Head of caudate nucleus (tissue), 42 donors: ENCODE measurements around the gene PANK2.
"Not testable (repeated sequence)": the region's sequence is repeated elsewhere in the genome, so short reads cannot be mapped to it uniquely, and the experiment has no call there.

Experiments
- DNase-seq, 42 donors: peaks; one replicate each; pipeline versions ENCODE4 v3.0.0 to v3.0.0-alpha.2; 2020 to 2021; ENCODE audit warnings: mixed read lengths in 7 of 42
- intact Hi-C: fragments of 100-400 bp; cut with DNase I; formaldehyde crosslinking; loops from one replicate; pipeline ENCODE4 v1.15.0; 2022

PANK2 gene

GRCh38 chr20:3896302-3896701 is 7.1 kb downstream of the PANK2 start:
- DNase-seq = peak in 2 of 42 donors; percentile 11 to 12
- intact Hi-C loops = loop anchor here (10.0 kb wide), 1 partner anchor 178 kb away; no protein-coding TSS in a partner anchor

- peak in 1 of 42 donors; percentile 16 for DNase-seq
- intact Hi-C loops = loop anchor here (10.0 kb wide), 1 partner anchor 178 kb away; no protein-coding TSS in a partner anchor
Measured at GRCh38 chr20:3896853-3897583, 7.8 kb downstream of the PANK2 start.

DNA sequence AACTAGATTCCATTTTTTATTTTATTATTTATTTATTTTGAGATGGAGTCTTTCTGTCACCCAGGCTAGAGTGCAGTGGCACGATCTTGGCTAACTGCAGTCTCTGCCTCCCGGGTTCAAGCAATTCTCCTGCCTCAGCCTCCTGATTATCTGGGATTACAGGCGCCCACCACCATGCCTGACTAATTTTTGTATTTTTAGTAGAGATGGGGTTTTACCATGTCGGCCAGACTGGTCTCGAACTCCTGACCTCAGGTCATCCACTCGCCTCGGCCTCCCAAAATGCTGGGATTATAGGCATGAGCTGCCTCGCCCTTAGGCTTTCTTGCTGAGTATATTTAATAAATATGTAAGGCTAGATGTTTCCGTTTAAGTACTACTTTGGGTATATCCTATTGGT is 9.0 kb downstream of the PANK2 start:
- intact Hi-C loops = loop anchor here (10.0 kb wide), 1 partner anchor 177 kb away; no protein-coding TSS in a partner anchor
- not testable (repeated sequence) for DNase-seq

DNA sequence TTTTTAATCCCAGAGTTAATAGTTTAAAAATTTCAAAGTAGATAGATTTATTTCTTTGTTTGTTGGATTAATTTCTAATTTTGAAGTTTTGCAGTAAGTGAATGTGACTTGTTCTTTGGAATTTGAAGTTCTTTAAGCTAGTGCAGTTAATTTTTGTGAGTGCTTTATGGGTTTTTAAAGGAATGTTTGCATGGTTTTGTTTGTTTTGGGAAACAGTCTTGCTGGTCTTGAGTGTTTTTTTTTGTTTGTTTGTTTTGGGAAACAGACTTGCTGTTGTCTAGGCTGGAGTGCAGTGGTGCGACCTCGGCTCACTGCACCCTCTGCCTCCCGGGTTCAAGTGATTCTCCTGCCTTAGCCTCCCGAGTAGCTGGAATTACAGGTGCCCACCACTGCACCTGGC is 9.5 kb downstream of the PANK2 start:
- DNase-seq = no peak
- intact Hi-C loops = loop anchor here (10.0 kb wide), 1 partner anchor 176 kb away; no protein-coding TSS in a partner anchor

GRCh38 chr20:3900187-3900604 is 11.0 kb downstream of the PANK2 start:
- no peak for DNase-seq
- intact Hi-C loops = no loop called here

DNA sequence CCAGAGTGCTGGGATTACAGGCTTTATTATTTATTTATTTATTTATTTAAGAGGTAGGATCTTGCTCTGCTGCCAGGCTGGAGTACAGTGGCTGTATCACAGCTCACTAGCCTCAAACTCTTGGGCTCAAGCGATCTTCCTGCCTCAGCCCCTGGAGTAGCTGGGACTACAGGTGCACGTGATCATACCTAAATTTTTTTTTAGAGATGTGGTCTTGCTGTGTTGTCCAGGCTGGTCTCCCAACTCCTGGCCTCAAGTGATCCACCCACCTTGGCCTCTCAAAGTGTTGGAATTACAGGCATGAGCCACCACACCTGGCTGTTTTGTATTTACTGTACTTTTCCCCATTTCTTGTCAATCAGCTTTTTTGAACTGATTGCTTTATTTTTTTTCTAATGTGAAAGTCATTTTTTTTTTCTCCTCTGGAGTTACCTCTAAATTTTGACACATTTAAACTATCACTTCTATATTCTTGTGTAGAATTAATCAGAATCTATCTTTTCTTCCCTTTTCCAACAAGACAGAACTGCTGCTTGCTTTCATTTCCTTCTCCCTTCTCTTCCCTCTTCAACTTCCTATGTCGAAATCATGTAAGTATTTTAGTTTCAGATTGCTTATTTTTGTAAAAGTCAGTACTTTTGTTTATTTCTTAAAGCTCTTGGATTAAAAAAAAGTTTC is 12.0 kb downstream of the PANK2 start:
- intact Hi-C loops = no loop called here
- no peak for DNase-seq

GRCh38 chr20:3901706-3902440 is 12.7 kb downstream of the PANK2 start:
- DNase-seq = no peak
- intact Hi-C loops = no loop called here

- intact Hi-C loops = no loop called here
- DNase-seq = no peak
Measured at GRCh38 chr20:3902446-3902845, 13.3 kb downstream of the PANK2 start.

DNA sequence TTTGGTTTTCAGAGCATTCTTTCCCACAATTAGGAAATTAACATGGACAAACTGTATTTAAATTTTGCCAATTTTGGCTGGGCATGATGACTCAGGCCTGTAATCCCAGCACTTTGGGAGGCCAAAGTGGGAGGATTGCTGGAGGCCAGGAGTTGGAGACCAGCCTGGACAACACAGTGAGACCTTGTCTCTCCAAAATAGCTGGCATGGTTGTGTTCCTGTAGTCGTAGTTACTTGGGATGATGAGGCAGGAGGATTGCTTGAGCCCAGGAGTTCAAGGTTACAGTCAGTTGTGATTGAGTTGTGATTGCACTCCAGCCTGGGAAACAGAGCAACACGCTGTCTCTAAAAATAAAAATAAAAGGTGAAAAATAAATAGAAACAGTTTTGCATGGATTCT is 15.0 kb downstream of the PANK2 start:
- intact Hi-C loops = no loop called here
- DNase-seq = no peak

DNA sequence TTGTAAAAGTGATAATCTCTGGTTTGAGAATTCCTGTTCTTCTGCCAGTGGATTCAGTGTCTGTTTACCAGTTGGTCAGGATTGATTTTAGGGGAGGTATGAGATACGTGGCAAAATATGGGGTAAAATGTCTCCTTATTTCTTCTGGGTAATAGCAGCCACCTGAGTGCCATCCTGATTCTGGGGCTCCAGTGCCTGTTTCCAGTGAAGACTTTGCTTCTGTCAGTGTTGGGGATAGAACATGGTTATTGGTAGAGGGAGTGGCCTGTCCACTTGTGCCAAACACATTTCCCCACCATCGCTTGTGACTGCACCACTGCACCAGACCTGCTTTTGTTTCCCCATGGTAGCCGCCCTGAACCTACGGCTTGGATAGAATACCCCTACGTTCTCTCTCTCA is 15.7 kb downstream of the PANK2 start:
- intact Hi-C loops = no loop called here
- DNase-seq = no peak

DNA sequence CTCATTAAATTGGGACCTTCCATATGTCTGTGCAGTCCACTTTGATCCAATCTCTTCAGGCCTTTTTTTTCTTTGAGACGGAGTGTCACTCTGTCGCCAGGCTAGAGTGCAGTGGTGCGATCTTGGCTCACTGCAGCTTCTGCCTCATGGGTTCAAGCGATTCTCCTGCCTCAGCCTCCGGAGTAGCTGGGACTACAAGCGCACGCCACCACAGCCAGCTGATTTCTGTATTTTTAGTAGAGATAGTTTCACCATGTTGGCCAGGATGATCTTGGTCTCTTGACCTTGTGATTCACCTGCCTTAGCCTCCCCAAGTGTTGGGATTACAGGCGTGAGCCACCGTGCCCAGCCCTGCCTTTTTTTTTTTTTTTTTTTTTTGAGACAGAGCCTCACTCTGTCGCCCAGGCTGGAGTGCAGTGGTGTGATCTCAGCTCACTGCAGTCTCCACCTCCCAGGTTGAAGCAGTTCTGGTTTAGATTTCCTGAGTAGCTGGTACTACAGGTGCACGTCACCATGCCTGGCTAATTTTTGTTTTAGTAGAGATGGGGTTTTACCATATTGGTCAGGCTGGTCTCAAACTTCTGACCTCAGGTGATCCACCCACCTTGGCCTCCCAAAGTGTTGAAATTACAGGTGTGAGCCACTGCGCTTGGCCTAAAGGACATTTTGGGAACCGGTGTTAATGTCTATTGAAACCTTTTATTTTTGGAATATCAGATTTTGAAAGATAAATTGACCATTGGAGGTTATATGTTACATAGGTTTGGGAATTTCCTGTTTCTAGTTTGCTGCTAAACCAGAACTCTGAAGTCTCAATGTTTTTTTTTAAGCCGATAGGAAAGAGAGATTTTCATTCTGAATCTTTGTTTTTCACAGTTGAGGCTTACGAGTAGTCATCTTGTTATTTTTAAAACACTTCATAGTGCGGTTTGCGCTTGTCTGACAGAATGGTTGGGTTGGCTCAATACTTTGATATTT is 17.8 kb downstream of the PANK2 start:
- intact Hi-C loops = not testable (repeated sequence)

GRCh38 chr20:3908667-3909066 is 19.5 kb downstream of the PANK2 start:
- intact Hi-C loops = no loop called here
- peak in 8 of 42 donors; percentile 28 to 70 (median 50) for DNase-seq

More for the DNA sequence above, 17.8 kb downstream of the PANK2 start:
- not testable (repeated sequence) for DNase-seq

GRCh38 chr20:3909952-3910366 is 20.8 kb downstream of the PANK2 start:
- DNase-seq = no peak
- intact Hi-C loops = no loop called here

GRCh38 chr20:3910853-3911252 is 21.7 kb downstream of the PANK2 start:
- intact Hi-C loops = no loop called here
- no peak for DNase-seq

DNA sequence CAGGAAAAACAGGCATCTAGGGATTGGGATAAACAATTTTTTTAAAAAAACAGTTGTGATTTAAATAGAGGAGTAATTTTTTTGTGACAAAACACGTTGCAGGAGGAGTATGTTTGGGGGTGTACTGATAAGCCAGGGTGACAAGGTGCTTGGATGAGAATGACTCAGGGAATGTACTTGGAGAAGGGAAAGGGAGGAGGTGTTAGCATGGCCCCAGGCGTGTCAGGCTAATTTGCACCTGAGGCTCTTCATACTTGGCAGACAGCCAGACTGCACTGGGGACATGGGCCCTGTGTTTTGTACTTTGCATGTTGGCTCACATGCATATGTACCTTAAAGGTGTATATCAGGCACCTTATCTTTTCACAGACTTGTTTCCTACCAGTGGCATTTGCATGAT is 22.8 kb downstream of the PANK2 start:
- intact Hi-C loops = no loop called here
- peak in 26 of 42 donors; percentile 38 to 85 (median 58) for DNase-seq

DNA sequence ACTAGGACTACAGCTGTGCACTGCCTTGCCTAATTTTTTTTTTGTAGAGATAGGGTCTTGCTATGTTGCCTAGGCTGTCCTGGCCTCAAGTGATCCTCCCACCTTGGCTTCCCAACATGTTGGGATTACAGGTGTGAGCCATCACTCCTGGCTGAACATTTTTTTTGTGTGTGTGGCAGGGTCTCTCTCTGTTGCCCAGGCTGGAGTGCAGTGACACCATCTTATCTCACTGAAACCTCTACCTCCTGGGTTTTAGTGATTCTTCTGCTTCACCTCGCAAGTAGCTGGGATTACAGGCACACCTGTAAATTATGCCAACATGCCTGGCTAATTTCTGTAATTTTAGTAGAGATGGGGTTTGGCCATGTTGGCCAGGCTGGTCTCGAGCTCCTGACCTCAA is 25.3 kb downstream of the PANK2 start:
- intact Hi-C loops = no loop called here
- no peak for DNase-seq

GRCh38 chr20:3915691-3916090 is 26.5 kb downstream of the PANK2 start:
- intact Hi-C loops = no loop called here
- DNase-seq = no peak

- intact Hi-C loops = no loop called here
- DNase-seq = no peak
Measured at GRCh38 chr20:3916364-3916763, 27.2 kb downstream of the PANK2 start.

- intact Hi-C loops = no loop called here
- DNase-seq = no peak
Measured at GRCh38 chr20:3919352-3919751, 30.2 kb downstream of the PANK2 start.
